GM12892 (cell line): ENCODE results near the gene TRANK1. TPM values are rescaled to one million over a fixed set of nuclear protein-coding genes. Genes with fewer than 3 reads are reported as not detected.

ENCODE experiments used
- DNase-seq: peaks from one replicate; pipeline ENCODE4 v3.0.0; 2011; ENCODE audit not compliant: insufficient read length
- FAIRE-seq: peaks from 2 replicates; lab custom pipeline; 2011; peaks lifted over from hg19 to GRCh38; lab: Jason Lieb, UNC
- POLR2A ChIP-seq: IDR thresholded peaks from 2 replicates; pipeline ENCODE4 v1.6.1; 2011; ENCODE audit warnings: low read depth, low read length, control low read depth
- POLR2AphosphoS5 ChIP-seq: IDR thresholded peaks from 2 replicates; pipeline ENCODE4 v1.6.1; 2011; ENCODE audit warnings: low read depth, low read length, control low read depth
- TAF1 ChIP-seq: IDR thresholded peaks from 2 replicates; pipeline ENCODE4 v1.6.1; 2011; ENCODE audit warnings: low read depth, mild to moderate bottlenecking, control low read depth, low read length, borderline replicate concordance
- polyA plus RNA-seq: library from polyadenylated mRNA; unstranded; fragments of >200 nt; gene quantifications from one replicate; pipeline ENCODE4 v1.2.1, GENCODE V29; 2012; ENCODE audit warnings: missing spikeins, inconsistent platforms; ENCODE audit not compliant: missing spikeins

Gene TRANK1
- polyA plus RNA-seq = 5.7 TPM

- FAIRE-seq (peak; percentile 9), DNase-seq (peak; percentile 61)
- TF ChIP-seq POLR2AphosphoS5 (no peak), TAF1 (no peak), POLR2A (no peak)
Observed at GRCh38 chr3:36944641-36945270, at the start of gene TRANK1. Gene TRANK1 (minus strand): TSS chr3:36945054. CDS start chr3:36944809, 245 bp downstream.

DNA sequence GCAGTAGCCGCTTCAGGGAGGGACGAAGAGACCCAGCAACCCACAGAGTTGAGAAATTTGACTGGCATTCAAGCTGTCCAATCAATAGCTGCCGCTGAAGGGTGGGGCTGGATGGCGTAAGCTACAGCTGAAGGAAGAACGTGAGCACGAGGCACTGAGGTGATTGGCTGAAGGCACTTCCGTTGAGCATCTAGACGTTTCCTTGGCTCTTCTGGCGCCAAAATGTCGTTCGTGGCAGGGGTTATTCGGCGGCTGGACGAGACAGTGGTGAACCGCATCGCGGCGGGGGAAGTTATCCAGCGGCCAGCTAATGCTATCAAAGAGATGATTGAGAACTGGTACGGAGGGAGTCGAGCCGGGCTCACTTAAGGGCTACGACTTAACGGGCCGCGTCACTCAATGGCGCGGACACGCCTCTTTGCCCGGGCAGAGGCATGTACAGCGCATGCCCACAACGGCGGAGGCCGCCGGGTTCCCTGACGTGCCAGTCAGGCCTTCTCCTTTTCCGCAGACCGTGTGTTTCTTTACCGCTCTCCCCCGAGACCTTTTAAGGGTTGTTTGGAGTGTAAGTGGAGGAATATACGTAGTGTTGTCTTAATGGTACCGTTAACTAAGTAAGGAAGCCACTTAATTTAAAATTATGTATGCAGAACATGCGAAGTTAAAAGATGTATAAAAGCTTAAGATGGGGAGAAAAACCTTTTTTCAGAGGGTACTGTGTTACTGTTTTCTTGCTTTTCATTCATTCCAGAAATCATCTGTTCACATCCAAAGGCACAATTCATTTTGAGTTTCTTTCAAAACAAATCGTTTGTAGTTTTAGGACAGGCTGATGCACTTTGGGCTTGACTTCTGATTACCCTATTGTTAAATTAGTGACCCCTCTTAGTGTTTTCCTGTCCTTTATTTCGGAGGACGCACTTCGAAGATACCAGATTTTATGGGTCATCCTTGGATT is 48.8 kb upstream of the TRANK1 start, which contains the start of gene MLH1:
TSS of gene MLH1 (plus strand) at position 193 of the 958 bp plus-strand sequence. CDS start at position 223, 30 bp downstream.
- peak; percentile 77; the same call in 1 of the 2 replicates for TF ChIP-seq TAF1
- peak; percentile 94 for TF ChIP-seq POLR2A
- peak; percentile 93 for TF ChIP-seq POLR2AphosphoS5
- DNase-seq (peak; percentile 56), FAIRE-seq (peak; percentile 100)

DNA sequence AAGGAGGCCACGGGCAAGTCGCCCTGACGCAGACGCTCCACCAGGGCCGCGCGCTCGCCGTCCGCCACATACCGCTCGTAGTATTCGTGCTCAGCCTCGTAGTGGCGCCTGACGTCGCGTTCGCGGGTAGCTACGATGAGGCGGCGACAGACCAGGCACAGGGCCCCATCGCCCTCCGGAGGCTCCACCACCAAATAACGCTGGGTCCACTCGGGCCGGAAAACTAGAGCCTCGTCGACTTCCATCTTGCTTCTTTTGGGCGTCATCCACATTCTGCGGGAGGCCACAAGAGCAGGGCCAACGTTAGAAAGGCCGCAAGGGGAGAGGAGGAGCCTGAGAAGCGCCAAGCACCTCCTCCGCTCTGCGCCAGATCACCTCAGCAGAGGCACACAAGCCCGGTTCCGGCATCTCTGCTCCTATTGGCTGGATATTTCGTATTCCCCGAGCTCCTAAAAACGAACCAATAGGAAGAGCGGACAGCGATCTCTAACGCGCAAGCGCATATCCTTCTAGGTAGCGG is 48.0 kb upstream of the TRANK1 start, which contains the start of gene EPM2AIP1:
TSS of gene EPM2AIP1 (minus strand) at position 326 of the 520 bp plus-strand sequence. CDS start at position 272, 54 bp downstream.
- FAIRE-seq (no peak), DNase-seq (peak; percentile 78)
- 0 out of 2 replicates have a peak, but pooled peaks have one; percentile 15 for TF ChIP-seq TAF1
- TF ChIP-seq POLR2AphosphoS5 = peak; percentile 93
- TF ChIP-seq POLR2A = peak; percentile 87

GRCh38 chr3:36991923-36992805 is 47.3 kb upstream of the TRANK1 start:
- TF ChIP-seq POLR2AphosphoS5 (no peak), POLR2A (no peak), TAF1 (no peak)
- FAIRE-seq (peak; percentile 33), DNase-seq (no peak)

- no peak for DNase-seq
- FAIRE-seq = peak; percentile 51
- TF ChIP-seq POLR2A (no peak), POLR2AphosphoS5 (no peak), TAF1 (no peak)
Observed at GRCh38 chr3:36991147-36991546, 46.3 kb upstream of the TRANK1 start.

- no peak for DNase-seq
- TF ChIP-seq POLR2AphosphoS5 (no peak), TAF1 (no peak), POLR2A (no peak)
- FAIRE-seq = no peak
Observed at GRCh38 chr3:36989568-36989967, 44.7 kb upstream of the TRANK1 start.

DNA sequence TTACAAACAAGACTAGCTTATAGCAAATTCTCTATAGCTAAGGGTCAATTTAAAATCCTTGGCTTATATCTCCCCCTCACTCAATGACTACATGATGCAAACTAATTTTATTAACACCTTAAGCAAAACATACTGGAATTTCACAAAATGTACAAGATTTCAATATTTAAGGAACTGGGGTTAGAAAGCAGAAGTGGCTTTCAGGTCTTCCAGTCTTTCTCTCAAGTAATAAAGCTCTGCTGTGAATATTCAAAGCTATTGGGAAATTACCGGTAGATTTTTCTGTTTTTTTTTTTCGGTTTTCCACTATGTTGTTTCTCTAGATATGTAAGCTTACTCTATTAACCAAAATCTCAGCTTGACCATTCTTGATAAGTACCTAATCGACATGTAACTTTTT is 44.2 kb upstream of the TRANK1 start:
- no peak for FAIRE-seq
- TF ChIP-seq POLR2AphosphoS5 (no peak), TAF1 (no peak), POLR2A (no peak)
- DNase-seq = no peak

DNA sequence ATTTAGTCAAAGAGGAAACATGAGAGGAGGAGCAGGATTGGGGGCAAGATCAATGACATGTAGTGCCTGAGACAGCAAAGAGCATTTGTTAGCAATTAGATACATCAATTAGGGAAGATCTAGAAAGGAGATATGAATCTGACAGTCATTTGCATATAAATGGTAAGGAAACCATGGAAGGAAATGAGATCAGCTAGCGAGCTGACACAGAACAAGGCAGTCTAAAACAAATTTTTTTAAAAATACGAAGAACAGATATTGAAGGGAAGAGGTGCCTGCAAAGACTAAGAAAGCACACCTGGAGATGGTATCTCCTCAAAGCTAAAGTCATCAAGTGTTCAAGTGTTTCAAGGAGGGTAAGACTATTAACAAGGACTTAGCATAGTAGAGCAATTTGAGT is 43.5 kb upstream of the TRANK1 start:
- TF ChIP-seq TAF1 (no peak), POLR2AphosphoS5 (no peak), POLR2A (no peak)
- FAIRE-seq (no peak), DNase-seq (no peak)

GRCh38 chr3:36981006-36981405 is 36.2 kb upstream of the TRANK1 start:
- no peak for TF ChIP-seq TAF1
- TF ChIP-seq POLR2A = no peak
- no peak for TF ChIP-seq POLR2AphosphoS5
- FAIRE-seq = no peak
- DNase-seq = no peak

DNA sequence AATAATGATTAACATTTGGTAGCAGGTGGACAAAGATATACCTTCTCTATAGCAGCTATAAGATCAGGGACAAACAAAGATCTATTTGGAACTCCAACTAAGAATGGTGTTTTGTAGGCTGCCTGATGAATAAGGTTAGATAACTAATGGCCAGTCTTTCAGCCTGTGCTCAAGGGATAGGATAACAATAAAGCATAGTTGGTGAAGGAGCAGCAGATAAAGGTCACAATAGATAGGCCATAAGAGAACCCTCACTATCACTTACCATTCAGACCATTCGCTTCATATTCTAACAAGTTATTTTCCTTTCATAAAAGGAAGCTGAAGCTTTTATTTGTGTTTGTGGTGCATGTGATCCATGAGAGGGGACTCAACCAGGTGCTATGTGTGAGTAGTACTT is 28.3 kb upstream of the TRANK1 start:
- TF ChIP-seq TAF1 = no peak
- no peak for TF ChIP-seq POLR2AphosphoS5
- no peak for TF ChIP-seq POLR2A
- FAIRE-seq (no peak), DNase-seq (no peak)
